Body of pancreas (tissue), 4 donors: ENCODE measurements around the gene NEO1.

Experiments
- CTCF ChIP-seq, 7 experiments: fragments of 450-650 bp in 4 of 7; fragments of 200-600 bp in 3 of 7; sonication (generic) in 3 of 7; IDR thresholded peaks; one replicate each; pipeline ENCODE4 v1.5.1; 2016 to 2019; ENCODE audit warnings: antibody characterized with exemption in 7 of 7
- POLR2A ChIP-seq, 3 donors: fragments of 450-650 bp; IDR thresholded peaks; one replicate each; pipeline ENCODE4 v1.6.1; 2016; ENCODE audit warnings: antibody characterized with exemption in 3 of 3, mild to moderate bottlenecking in 2 of 3

DNA sequence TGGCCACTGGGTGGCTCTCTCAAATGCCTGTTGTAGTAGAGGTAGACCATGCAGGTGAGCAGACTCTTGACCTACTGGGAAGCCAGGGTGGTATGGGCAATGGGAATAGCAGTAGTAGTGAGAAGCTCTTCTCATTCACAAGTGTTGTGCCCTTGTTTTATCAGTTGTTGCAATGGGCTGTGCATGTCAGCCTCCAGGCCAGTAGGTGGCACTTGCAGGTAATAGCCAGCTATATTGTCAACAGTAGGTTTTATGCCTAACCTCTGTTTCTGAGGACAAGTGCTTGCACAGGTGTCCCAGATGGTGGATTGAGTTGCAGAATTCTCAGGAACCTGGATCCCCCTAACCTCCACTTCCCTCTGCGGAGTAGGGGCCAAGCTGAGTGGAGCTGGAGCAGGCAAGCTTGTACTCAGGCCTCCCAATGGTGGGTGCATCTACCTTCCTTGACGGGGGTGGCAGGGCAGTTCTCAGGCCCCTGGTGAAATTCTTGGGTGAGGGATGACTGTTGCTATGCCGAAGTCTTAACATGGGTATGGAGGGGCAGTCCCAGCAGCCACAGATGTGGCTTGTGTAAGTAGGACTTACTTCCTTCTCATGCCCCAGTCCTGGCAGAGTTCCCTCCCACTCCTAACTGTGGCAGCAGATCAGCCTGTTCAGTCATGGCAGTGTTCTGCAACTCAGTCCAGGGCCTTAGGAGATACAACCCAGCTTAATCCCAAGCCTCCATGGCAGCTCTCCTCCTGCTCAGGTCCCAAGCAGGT lies 104.3 kb downstream of the NEO1 start:
- TF ChIP-seq CTCF (IDR thresholded peaks at IDR 0.05) (no peak), POLR2A (IDR thresholded peaks at IDR 0.05) (no peak)
